Measurements from ENCODE around the gene AP2B1. TPM values are rescaled to one million over a fixed set of nuclear protein-coding genes. Genes with fewer than 3 reads are reported as not detected.
"Not testable (repeated sequence)": the region's sequence is repeated elsewhere in the genome, so short reads cannot be mapped to it uniquely, and the experiment has no call there.

The AP2B1 gene
- total RNA-seq, 2 donors from 2014 or later = 132 to 152 TPM

DNA sequence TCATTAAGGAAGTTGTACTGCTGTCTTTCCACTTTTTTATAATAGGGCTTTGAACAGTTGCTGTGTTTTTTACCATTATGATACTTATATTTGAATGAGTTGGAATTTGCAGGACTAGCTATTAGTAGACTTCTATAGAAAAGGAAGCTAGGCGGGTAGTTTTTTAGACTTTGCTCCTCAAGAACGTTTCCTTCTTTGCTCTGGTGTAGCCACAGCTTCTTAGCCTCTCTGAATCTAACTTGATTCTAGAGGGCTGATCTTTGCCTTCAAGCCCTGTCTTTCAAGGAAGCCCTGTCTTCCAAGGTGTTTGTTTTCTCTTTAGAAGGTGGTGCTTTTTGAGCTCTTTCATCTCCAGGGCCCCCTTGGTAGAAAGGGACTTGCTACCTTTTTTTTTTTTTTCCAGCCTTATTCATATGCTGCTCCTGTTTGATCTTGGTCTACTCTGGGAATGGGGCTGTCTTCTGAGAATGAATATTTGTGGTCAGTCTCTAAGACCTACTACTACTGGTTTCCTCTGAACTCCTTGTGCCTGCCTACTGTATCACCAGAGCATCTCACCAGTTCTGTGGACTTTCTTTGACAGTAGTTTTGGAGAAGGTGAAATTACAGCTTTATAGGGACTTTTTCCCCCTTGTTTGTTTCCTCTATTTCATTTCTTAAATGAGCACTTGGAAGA, 92.0 kb downstream of the AP2B1 start:
- DNase-seq (no peak), ATAC-seq (no peak)
- intact Hi-C loops (cut with DNase I) = loop anchor here in 1 of 2 donors (10.0 kb wide), 1 partner anchor 46 kb away; no protein-coding TSS in a partner anchor

DNA sequence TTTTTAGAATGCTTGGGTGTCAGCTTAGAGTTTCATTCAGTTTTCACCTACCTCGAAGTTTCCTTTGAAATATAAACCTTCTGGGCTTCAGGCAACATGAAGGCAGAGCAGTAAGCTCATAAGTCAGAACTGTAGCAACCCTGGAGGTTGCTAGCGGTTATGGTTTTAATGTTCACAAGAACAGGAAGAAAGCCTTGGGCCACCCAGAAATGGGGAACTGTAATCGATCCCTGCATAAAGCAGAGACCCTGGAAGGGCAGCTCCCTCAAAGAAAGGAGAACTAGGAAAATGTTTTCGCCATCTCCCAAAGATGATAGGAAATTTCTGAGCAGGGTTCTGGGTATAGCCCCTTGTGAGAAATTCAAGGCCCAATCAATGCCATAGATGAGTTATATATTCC, 96.5 kb downstream of the AP2B1 start:
- ATAC-seq (peak in 1 of 2 donors; percentile 8), DNase-seq (no peak)
- intact Hi-C loops (cut with DNase I) = no loop called here

DNA sequence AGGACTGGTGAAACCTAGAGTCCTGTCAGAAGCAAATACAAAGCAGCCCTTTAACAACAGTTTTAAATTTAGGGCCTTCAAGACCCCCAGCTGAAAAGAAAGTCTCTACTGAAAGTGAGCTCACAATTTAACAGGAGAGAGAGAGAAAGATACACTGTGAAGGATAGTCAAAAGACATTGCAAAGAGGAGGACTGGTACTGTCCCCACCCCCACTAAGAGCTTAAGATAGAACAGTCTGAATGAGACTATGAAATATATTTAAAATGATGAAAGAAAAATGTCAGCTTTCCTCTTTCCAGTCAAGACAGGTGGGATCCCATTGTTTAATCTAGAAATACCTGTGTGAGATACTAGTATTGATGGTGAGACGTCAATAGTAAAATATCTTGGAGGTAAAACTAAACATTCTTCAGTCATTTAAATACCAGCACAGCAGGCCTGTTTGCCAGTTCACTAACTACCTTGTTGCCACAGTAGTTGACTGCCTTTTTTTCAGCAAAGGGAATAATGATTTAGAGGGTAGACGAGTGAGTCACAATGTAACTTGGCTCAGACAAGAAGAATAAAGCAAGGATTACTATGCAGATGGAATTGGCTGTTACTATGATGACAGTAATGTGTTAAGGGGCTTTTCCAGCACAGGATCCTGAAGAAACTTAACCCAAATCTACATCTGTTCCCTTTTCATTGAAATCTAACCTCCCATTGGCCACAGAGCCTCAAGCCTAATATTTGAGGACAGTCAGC, 97.1 kb downstream of the AP2B1 start:
- intact Hi-C loops (cut with DNase I) = no loop called here
- ATAC-seq = no peak

DNA sequence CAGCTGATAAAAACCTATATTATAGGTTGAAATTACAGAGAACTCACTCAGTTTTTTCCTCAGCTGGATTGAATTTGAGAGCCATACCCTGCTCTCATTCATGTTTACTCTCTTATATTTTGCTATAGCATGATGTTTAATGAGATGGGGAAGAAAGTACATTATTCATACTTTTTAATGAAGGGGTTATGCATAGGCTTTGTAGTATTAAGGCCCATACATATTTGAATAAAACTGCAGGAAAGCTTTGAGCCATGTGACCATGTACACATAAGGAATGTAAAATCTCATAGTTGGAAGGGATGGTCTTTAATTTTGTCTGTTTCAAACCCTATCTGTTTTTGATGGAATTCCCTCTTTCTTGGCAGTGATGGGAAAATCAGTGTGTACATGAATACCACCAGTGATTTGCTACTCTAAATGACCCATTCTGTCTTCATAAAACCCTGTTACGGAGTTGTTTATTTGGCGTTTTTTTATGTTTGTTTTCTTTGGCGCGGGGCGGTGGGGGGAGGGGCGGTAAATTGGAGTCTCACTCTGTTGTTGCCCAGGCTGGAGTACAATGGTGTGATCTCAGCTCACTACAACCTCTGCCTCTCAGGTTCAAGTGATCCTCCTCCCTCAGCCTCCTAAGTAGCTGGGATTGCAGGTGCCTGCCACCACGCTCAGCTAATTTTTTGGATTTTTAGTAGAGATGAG, 105.5 kb downstream of the AP2B1 start:
- no peak for DNase-seq
- no peak for ATAC-seq
- intact Hi-C loops (cut with DNase I) = loop anchor here in 1 of 2 donors (10.0 kb wide), 1 partner anchor 58 kb away; no protein-coding TSS in a partner anchor

More for the DNA sequence above, 97.1 kb downstream of the AP2B1 start:
- DNase-seq = no peak

DNA sequence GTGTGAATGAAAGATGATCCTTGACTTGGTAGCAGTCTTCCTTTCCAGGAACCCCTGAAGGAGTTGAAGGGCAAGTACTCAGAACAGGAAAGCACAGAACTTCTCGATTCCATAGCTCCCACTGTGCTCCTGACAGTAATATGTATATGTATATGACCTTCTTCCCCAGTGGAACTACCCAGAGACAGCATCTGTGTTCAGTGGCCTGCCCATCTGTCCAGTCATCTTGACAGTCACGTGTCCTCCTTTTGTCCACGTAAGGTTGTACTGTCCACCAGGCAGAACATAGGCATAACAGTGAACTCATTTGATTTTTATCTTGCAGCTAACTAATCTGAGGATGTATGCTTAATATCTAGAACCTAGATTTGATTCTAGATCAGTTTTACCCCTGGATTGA, 106.5 kb downstream of the AP2B1 start:
- DNase-seq (no peak), ATAC-seq (no peak)
- intact Hi-C loops (cut with DNase I) = loop anchor here in 1 of 2 donors (10.0 kb wide), 1 partner anchor 59 kb away; no protein-coding TSS in a partner anchor

DNA sequence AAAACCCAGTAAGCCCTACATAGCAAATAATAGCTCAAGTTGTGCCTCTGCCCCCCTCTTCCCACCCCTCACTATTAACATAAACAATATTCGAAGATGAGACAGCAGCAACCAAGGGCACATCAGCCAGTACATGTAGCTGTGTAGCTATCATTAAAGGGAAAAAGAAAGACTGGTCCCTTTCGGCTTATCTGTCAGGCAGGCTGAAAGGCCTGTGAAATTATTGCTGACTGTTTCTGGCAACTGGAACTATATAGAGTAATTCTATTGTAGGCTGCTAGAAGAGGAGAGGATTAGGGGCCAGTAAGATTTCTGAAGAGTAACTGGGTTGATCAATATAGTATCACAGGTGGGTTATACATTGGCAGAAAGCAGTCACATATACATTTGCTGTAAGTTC, 107.8 kb downstream of the AP2B1 start:
- ATAC-seq (no peak), DNase-seq (no peak)
- intact Hi-C loops (cut with DNase I) = loop anchor here in 1 of 2 donors (10.0 kb wide), 1 partner anchor 60 kb away; no protein-coding TSS in a partner anchor

DNA sequence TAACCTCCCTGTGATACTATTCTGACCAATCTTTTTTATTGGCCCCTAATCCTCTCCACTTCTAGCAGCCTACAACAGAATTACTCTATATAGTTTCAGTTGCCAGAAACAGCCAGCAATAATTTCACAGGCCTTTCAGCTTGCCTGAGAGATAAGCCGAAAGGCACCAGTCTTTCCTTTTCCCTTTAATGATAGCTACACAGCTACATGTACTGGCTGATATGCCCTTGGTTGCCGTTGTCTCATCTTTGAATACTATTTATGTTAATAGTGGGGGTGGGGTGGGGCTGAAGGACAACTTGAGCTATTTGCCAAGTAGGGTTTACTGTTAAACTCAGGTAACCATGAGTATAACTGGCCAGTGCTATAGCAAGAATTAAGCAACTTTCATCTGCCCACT, 108.5 kb downstream of the AP2B1 start:
- intact Hi-C loops (cut with DNase I) = loop anchor here in 1 of 2 donors (10.0 kb wide), 1 partner anchor 61 kb away; no protein-coding TSS in a partner anchor
- ATAC-seq (peak in 1 of 2 donors; percentile 23), DNase-seq (no peak)

DNA sequence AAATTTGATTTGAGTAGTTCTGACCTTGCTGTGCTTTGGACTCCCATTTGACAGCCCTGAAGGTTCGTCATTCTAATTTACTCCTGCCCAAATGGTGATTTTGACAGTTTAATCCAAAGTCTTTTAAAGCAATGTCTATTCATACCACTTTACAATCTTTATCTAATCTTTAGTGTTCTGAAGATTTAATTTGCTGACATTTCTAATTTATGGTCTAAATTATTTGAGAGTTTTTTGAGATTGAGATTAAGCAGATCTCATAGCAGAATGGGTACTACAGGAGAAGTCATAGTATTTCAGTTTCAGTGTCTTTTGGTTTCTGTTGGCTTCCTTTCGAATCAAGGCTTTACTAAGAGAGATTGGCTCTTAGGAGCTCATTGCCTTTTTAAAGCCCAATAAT, 111.7 kb downstream of the AP2B1 start:
- ATAC-seq (no peak), DNase-seq (no peak)
- intact Hi-C loops (cut with DNase I) = loop anchor here in 1 of 2 donors (10.0 kb wide), 1 partner anchor 64 kb away; no protein-coding TSS in a partner anchor

DNA sequence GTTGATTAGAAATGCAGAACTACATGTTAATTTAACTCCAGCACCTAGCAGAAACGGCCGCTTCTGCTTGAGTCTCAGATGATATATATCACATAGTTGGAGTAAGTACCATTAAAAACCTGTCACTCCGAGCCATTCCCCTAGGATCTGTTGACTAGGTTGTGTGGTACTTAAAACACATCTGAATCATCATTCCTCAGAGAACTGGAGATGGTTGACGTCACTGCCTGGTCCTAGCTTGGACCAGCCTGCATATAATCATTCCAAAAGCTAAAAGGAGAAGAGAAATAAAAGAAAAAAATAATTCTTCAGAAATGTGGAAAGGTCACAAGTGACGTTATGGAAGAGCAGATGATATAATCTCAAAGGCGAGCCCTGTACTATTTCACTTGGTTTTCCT, 113.0 kb downstream of the AP2B1 start:
- DNase-seq (no peak), ATAC-seq (no peak)
- intact Hi-C loops (cut with DNase I) = no loop called here

DNA sequence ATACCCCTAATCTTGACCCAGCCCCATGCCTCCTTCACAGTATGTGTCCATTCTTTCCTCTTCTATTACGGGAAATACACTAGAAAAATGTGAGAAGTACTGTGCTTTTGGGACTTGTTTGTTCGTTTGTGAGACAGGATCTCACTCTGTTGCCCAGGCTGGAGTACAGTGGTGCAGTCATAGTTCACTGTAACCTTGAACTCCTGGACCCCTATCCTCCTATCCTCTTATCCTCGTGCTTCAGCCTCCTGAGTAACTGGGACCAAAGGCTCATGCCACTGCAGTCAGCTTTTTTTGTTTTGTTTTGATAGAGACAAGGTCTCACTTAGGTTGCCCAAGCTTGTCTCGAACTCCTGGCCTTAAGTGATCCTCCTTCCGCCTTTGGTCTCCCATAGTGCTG, 114.4 kb downstream of the AP2B1 start:
- ATAC-seq = no peak
- DNase-seq = no peak
- intact Hi-C loops (cut with DNase I) = no loop called here

DNA sequence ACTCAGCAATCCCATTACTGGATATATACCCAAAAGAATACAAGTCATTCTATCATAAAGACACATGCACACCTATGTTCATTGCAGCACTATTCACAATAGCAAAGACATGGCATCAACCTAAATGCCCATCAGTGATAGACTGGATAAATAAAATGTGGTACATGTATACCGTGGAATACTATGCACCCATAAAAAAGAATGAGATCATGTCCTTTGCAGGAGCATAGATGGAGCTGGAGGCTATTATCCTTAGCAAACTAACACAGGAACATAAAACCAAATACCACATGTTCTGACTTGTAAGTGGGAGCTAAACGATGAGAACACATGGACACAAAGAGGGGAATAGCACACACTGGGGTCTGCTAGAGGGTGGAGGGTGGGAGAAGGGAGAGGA, 116.2 kb downstream of the AP2B1 start:
- DNase-seq; ATAC-seq; intact Hi-C loops (cut with DNase I): not testable (repeated sequence)

DNA sequence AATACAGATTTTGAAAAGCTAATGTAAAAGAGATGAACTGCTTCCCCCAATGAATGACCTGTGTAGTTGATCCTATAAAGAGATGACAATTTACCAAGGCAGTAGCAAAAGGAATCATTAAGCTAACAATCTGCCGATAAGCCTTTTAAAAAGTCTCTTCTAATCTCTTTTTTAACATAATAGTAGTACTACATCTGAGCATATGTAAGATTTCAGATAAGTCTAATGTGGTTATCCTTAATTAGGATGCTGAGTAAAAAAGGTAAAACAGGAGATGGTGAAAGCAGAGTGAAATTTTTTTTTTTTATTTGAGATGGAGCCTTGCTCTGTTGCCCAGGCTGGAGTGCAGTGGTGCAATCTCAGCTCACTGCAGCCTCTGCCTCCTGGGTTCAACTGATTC, 118.1 kb downstream of the AP2B1 start:
- intact Hi-C loops (cut with DNase I) = no loop called here
- DNase-seq (no peak), ATAC-seq (no peak)

DNA sequence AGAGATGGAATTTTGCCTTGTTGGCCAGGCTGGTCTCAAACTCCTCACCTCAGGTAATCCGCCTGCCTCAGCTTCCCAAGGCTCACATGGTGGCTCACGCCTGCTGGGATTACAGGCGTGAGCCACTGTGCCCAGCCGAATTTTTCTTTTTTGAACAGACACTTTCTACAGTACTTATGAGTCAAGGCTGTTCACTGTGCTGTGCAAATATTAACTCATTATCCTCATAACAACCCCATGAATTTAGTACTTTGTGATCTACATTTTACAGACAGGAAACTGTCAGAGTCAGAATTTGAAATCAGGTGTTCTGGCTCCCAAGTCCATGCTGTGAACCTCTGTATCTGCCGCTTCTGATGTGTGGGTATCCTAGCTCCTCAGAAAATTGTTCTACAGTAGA, 118.6 kb downstream of the AP2B1 start:
- no peak for DNase-seq
- intact Hi-C loops (cut with DNase I) = no loop called here
- ATAC-seq = no peak

DNA sequence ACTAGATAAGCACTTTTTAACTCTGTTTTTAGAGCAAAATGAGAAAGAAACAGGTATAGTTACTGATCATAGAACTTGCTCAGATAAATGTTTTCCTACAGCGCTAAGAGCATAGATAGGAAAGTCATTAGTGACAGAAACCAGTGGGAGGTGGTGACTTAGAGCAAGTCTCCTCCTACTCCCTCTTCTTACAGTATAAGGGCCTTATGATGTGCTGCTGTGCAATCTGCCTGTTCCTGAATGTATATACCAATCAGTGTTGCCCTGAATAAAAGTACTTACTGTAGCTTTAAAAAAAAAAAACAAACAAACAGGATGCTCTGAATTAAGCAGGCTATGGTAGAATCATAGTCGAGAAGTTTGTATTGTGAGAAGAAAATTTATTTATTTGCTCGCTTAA, 121.0 kb downstream of the AP2B1 start:
- DNase-seq (no peak), ATAC-seq (no peak)
- intact Hi-C loops (cut with DNase I) = no loop called here

DNA sequence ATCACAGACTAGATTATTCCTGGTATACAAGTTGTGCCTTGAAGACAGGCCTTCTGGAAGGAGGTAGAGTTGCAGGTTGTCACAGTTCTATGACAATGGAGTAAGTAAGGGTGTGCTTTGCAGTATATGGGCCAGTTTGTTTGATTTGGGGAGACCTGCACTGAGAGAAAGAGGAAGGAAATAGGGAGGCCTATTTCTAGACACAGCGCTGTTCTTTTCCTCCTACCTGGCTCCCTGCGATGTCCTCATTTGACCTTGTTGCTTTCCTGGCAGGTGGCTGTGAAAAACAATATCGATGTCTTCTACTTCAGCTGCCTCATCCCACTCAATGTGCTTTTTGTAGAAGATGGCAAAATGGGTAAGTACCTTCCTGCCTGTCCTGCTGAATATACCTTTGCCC, 121.8 kb downstream of the AP2B1 start:
- ATAC-seq (no peak), DNase-seq (no peak)
- intact Hi-C loops (cut with DNase I) = no loop called here

DNA sequence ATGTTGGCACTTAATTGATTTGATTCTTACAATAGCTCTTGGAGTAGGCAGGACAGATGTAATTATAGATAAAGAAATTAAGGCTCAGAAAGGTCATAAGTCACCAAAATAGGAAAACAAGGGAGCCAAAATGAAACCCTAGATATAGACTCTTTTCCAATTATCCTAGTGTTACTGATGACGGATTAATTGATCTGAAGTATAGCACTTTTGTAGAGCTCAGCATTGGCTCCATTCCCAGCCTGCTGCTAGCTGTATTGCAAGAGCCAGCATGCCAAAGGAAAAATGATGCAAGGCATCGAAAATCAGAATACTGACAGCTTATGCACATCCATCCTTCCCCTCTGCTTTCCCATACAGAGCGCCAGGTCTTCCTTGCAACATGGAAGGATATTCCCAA, 122.8 kb downstream of the AP2B1 start:
- ATAC-seq = no peak

DNA sequence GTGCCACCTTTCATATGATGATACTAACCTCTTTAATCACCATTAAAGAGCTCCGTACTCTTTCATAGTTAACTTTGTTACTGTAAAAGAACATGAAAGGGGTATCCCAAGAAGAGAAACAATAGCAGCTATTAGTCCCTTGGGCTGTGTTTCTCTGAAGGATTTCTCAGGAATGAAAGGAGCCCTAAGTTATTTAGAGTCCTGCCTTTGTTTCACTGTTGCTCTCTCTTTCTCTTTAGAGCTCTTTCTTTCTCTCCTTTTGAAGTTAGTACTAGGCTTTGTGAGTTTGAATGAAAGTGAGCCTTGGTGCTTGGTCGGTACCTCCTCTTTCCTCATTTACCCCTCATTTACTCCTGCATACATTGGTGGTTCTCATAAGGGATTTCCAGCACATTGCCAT, 123.8 kb downstream of the AP2B1 start:
- DNase-seq (no peak), ATAC-seq (no peak)
- intact Hi-C loops (cut with DNase I) = no loop called here

More for the DNA sequence above, 122.8 kb downstream of the AP2B1 start:
- no peak for DNase-seq
- intact Hi-C loops (cut with DNase I) = no loop called here

DNA sequence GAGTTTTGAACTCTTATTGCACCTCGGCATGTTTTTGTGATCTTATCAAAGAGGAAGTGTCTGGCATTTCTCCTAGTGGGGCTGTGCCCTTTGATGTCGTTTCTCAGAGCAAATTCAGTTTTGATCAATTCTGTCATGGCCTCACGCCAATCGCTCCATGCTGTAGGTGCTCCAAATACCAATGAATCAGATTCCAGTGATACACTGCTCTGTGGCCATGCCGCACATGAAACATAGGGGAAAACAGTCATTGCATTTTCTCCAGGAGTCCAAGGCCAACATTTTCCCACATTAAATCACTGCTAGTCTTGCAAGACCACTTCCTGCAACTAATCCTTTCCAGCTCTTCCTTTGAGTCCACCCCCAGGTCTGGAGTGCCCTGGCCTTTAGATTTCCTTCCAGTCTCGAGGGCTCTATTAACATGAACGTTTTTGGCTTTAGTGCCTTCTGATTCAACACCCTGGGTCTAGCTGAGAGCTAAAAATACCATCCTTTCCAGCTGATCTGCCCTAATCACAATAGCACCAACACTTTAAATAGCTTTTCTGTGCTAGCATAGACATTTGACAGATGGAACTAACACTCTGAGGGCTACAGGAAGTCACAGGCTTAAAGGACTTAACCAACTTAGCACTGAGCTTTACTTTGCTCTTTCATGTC, 126.1 kb downstream of the AP2B1 start:
- intact Hi-C loops (cut with DNase I) = no loop called here
- ATAC-seq (peak; percentile 90 to 91), DNase-seq (no peak)

DNA sequence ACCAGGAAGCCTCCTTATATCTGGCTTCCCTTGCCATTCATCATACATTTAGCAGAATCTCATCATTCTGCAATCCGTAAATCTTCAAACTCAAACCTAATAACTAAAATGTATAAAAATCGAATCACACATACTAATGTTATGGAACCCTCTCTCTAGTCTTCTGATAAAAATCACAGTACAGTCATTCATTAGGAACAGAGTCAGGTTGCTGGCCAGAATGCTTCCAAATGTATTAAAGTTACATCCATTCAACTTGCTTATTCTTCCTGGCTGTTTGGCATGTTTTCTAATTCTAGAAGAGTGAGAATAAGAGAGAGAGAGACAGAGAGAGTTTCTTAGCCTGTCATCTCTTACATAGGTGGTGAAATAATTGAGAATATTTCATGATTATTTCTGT, 127.9 kb downstream of the AP2B1 start:
- DNase-seq (no peak), ATAC-seq (no peak)
- intact Hi-C loops (cut with DNase I) = no loop called here
